ENCODE data around the gene OTUD7B.

The OTUD7B gene

DNA sequence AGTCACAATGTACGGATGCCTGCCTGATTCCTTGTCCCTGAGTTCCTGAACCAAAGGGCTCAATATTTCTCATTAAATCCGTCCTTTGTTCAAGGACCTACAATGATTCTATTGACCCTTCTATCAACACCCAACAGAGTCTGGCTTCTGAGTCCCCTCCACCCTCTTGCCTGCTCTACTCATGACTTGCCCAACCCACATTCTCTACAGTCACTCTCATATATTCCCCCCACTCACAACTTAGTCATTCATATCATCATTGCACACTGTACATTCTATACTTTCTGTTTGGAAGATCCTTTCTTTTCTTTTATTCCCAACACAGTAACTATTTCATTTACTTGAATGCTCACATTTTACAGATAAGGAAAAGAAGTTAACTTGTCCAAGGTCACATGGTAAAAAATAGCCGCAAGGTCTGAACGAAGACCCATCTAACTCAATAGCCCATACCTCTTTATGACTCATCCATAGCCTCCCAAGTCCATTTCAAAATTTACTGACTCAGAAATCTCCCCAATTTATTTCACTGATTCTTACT lies 3.6 kb downstream of the OTUD7B start:
- ATAC-seq: no peak
- TF ChIP-seq, protein P1, sequence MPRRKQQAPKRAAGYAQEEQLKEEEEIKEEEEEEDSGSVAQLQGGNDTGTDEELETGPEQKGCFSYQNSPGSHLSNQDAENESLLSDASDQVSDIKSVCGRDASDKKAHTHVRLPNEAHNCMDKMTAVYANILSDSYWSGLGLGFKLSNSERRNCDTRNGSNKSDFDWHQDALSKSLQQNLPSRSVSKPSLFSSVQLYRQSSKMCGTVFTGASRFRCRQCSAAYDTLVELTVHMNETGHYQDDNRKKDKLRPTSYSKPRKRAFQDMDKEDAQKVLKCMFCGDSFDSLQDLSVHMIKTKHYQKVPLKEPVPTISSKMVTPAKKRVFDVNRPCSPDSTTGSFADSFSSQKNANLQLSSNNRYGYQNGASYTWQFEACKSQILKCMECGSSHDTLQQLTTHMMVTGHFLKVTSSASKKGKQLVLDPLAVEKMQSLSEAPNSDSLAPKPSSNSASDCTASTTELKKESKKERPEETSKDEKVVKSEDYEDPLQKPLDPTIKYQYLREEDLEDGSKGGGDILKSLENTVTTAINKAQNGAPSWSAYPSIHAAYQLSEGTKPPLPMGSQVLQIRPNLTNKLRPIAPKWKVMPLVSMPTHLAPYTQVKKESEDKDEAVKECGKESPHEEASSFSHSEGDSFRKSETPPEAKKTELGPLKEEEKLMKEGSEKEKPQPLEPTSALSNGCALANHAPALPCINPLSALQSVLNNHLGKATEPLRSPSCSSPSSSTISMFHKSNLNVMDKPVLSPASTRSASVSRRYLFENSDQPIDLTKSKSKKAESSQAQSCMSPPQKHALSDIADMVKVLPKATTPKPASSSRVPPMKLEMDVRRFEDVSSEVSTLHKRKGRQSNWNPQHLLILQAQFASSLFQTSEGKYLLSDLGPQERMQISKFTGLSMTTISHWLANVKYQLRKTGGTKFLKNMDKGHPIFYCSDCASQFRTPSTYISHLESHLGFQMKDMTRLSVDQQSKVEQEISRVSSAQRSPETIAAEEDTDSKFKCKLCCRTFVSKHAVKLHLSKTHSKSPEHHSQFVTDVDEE (CRISPR knock-in tag; IDR thresholded peaks at IDR 0.05): no peak
- TF ChIP-seq ZNF565 (CRISPR knock-in tag; conservative IDR thresholded peaks at IDR 0.05; ENCODE audit: low read depth) (no peak), BACH2 (CRISPR knock-in tag; IDR thresholded peaks at IDR 0.05; ENCODE audit: borderline replicate concordance) (no peak), ESRRG (CRISPR knock-in tag; IDR thresholded peaks at IDR 0.05) (no peak), RARB (CRISPR knock-in tag; IDR thresholded peaks at IDR 0.05) (no peak), SNAI2 (CRISPR knock-in tag; IDR thresholded peaks at IDR 0.05) (no peak)
- TF ChIP-seq, protein P2, sequence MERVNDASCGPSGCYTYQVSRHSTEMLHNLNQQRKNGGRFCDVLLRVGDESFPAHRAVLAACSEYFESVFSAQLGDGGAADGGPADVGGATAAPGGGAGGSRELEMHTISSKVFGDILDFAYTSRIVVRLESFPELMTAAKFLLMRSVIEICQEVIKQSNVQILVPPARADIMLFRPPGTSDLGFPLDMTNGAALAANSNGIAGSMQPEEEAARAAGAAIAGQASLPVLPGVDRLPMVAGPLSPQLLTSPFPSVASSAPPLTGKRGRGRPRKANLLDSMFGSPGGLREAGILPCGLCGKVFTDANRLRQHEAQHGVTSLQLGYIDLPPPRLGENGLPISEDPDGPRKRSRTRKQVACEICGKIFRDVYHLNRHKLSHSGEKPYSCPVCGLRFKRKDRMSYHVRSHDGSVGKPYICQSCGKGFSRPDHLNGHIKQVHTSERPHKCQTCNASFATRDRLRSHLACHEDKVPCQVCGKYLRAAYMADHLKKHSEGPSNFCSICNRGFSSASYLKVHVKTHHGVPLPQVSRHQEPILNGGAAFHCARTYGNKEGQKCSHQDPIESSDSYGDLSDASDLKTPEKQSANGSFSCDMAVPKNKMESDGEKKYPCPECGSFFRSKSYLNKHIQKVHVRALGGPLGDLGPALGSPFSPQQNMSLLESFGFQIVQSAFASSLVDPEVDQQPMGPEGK (CRISPR knock-in tag; IDR thresholded peaks at IDR 0.05; ENCODE audit: borderline replicate concordance): no peak
- TF ChIP-seq, protein P3, sequence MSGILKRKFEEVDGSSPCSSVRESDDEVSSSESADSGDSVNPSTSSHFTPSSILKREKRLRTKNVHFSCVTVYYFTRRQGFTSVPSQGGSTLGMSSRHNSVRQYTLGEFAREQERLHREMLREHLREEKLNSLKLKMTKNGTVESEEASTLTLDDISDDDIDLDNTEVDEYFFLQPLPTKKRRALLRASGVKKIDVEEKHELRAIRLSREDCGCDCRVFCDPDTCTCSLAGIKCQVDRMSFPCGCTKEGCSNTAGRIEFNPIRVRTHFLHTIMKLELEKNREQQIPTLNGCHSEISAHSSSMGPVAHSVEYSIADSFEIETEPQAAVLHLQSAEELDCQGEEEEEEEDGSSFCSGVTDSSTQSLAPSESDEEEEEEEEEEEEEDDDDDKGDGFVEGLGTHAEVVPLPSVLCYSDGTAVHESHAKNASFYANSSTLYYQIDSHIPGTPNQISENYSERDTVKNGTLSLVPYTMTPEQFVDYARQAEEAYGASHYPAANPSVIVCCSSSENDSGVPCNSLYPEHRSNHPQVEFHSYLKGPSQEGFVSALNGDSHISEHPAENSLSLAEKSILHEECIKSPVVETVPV (CRISPR knock-in tag; IDR thresholded peaks at IDR 0.05): no peak

DNA sequence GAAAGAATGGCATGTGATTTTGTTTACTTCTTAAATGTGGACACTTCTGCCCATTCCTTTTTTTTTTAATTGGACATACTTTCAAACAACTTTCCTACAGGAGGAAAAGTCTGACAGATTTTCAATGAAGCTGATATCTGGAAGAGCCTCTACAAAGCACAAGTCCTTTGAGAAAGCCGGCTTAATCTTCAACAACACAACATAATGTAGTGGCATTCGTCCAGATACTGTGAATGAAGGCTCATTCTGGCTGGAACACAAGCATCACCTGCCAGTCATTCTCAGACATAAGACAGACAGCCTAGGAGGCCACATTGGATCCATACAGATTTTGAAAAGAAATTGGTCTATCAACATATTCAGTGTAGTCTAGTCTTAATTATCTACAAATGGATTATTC lies 4.9 kb downstream of the OTUD7B start:
- no peak for TF ChIP-seq RARB (CRISPR knock-in tag; IDR thresholded peaks at IDR 0.05)
- TF ChIP-seq, protein P2 (CRISPR knock-in tag; IDR thresholded peaks at IDR 0.05; ENCODE audit: borderline replicate concordance): no peak
- no peak for TF ChIP-seq ZNF8 (CRISPR knock-in tag; IDR thresholded peaks at IDR 0.05)
- no peak for TF ChIP-seq ZNF565 (CRISPR knock-in tag; conservative IDR thresholded peaks at IDR 0.05; ENCODE audit: low read depth)
- TF ChIP-seq, protein P1 (CRISPR knock-in tag; IDR thresholded peaks at IDR 0.05): no peak
- TF ChIP-seq OSR1 (CRISPR knock-in tag; IDR thresholded peaks at IDR 0.05): no peak
- TF ChIP-seq ARNTL (CRISPR knock-in tag; IDR thresholded peaks at IDR 0.05; ENCODE audit: borderline replicate concordance, low read depth): no peak
- TF ChIP-seq TCF4 (CRISPR knock-in tag; IDR thresholded peaks at IDR 0.05; ENCODE audit: borderline replicate concordance): no peak
- TF ChIP-seq CSDC2 (CRISPR knock-in tag; IDR thresholded peaks at IDR 0.05): no peak
- TF ChIP-seq, protein P4, sequence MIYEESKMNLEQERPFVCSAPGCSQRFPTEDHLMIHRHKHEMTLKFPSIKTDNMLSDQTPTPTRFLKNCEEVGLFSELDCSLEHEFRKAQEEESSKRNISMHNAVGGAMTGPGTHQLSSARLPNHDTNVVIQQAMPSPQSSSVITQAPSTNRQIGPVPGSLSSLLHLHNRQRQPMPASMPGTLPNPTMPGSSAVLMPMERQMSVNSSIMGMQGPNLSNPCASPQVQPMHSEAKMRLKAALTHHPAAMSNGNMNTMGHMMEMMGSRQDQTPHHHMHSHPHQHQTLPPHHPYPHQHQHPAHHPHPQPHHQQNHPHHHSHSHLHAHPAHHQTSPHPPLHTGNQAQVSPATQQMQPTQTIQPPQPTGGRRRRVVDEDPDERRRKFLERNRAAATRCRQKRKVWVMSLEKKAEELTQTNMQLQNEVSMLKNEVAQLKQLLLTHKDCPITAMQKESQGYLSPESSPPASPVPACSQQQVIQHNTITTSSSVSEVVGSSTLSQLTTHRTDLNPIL (CRISPR knock-in tag; IDR thresholded peaks at IDR 0.05; ENCODE audit: low read depth): no peak
- TF ChIP-seq ZFP3 (CRISPR knock-in tag; IDR thresholded peaks at IDR 0.05): no peak
- TF ChIP-seq BACH2 (CRISPR knock-in tag; IDR thresholded peaks at IDR 0.05; ENCODE audit: borderline replicate concordance): no peak
- no peak for TF ChIP-seq ZFP30 (CRISPR knock-in tag; IDR thresholded peaks at IDR 0.05)
- no peak for TF ChIP-seq ISL1 (CRISPR knock-in tag; IDR thresholded peaks at IDR 0.05)
- TF ChIP-seq, protein P5, sequence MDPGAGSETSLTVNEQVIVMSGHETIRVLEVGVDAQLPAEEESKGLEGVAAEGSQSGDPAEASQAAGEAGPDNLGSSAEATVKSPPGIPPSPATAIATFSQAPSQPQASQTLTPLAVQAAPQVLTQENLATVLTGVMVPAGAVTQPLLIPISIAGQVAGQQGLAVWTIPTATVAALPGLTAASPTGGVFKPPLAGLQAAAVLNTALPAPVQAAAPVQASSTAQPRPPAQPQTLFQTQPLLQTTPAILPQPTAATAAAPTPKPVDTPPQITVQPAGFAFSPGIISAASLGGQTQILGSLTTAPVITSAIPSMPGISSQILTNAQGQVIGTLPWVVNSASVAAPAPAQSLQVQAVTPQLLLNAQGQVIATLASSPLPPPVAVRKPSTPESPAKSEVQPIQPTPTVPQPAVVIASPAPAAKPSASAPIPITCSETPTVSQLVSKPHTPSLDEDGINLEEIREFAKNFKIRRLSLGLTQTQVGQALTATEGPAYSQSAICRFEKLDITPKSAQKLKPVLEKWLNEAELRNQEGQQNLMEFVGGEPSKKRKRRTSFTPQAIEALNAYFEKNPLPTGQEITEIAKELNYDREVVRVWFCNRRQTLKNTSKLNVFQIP (CRISPR knock-in tag; IDR thresholded peaks at IDR 0.05; ENCODE audit: borderline replicate concordance, low read depth): no peak
- TF ChIP-seq GLIS3 (CRISPR knock-in tag; IDR thresholded peaks at IDR 0.05): no peak
- TF ChIP-seq ZC3H10 (CRISPR knock-in tag; IDR thresholded peaks at IDR 0.05): no peak
- no peak for TF ChIP-seq ZNF70 (CRISPR knock-in tag; IDR thresholded peaks at IDR 0.05)
- no peak for TF ChIP-seq SNAI2 (CRISPR knock-in tag; IDR thresholded peaks at IDR 0.05)
- ATAC-seq: no peak
